DMS 273 (cell line): ENCODE data around the gene STAM2.
"Not testable (repeated sequence)": the region's sequence is repeated elsewhere in the genome, so short reads cannot be mapped to it uniquely, and the experiment has no call there.

Experiments
- DNase-seq: peaks from one replicate; lab custom pipeline; 2025; ENCODE audit not compliant: unreplicated experiment; lab: John Stamatoyannopoulos, UW

The STAM2 gene

GRCh38 chr2:152173831-152174230 is 1.7 kb downstream of the STAM2 start:
- DNase-seq: peak; percentile 2

- not testable (repeated sequence) for DNase-seq
Observed at GRCh38 chr2:152172201-152172785, 3.3 kb downstream of the STAM2 start.

GRCh38 chr2:152171718-152172117 is 3.8 kb downstream of the STAM2 start:
- DNase-seq: peak; percentile 4

- DNase-seq: not testable (repeated sequence)
Observed at GRCh38 chr2:152169158-152169557, 6.4 kb downstream of the STAM2 start.

GRCh38 chr2:152167470-152167869 is 8.1 kb downstream of the STAM2 start:
- not testable (repeated sequence) for DNase-seq

GRCh38 chr2:152167065-152167464 is 8.5 kb downstream of the STAM2 start:
- no peak for DNase-seq

- no peak for DNase-seq
Observed at GRCh38 chr2:152166633-152167032, 8.9 kb downstream of the STAM2 start.

GRCh38 chr2:152165780-152166179 is 9.8 kb downstream of the STAM2 start:
- no peak for DNase-seq

GRCh38 chr2:152165306-152165705 is 10.3 kb downstream of the STAM2 start:
- no peak for DNase-seq

GRCh38 chr2:152163669-152164068 is 11.9 kb downstream of the STAM2 start:
- not testable (repeated sequence) for DNase-seq

GRCh38 chr2:152162141-152162540 is 13.4 kb downstream of the STAM2 start:
- DNase-seq: no peak

GRCh38 chr2:152161598-152161997 is 14.0 kb downstream of the STAM2 start:
- no peak for DNase-seq

GRCh38 chr2:152160378-152160777 is 15.2 kb downstream of the STAM2 start:
- DNase-seq: not testable (repeated sequence)

GRCh38 chr2:152157253-152157652 is 18.3 kb downstream of the STAM2 start:
- no peak for DNase-seq

GRCh38 chr2:152155209-152155608 is 20.4 kb downstream of the STAM2 start:
- peak; percentile 19 for DNase-seq

- no peak for DNase-seq
Observed at GRCh38 chr2:152154462-152154861, 21.1 kb downstream of the STAM2 start.

GRCh38 chr2:152134488-152135280 is 40.9 kb downstream of the STAM2 start:
- no peak for DNase-seq

- DNase-seq: no peak
Observed at GRCh38 chr2:152132306-152132705, 43.3 kb downstream of the STAM2 start.

- DNase-seq: peak; percentile 11
Observed at GRCh38 chr2:152127628-152128027, 47.9 kb downstream of the STAM2 start.

- DNase-seq: peak; percentile 21
Observed at GRCh38 chr2:152126664-152127063, 48.9 kb downstream of the STAM2 start.

GRCh38 chr2:152122161-152122560 is 53.4 kb downstream of the STAM2 start:
- no peak for DNase-seq

GRCh38 chr2:152120430-152120829 is 55.1 kb downstream of the STAM2 start:
- DNase-seq: no peak

- DNase-seq: peak; percentile 46
Observed at GRCh38 chr2:152115952-152116351, 59.6 kb downstream of the STAM2 start.
